CD4-positive, alpha-beta T cell treated with Interleukin-6 at 100 ng/mL for 8 hours (primary cell): ENCODE measurements around the gene ZIC3.
"Not testable (repeated sequence)": the region's sequence is repeated elsewhere in the genome, so short reads cannot be mapped to it uniquely, and the experiment has no call there.

Source experiments
- DNase-seq: peaks from one replicate; pipeline ENCODE4 v3.0.0-alpha.2; 2020; ENCODE audit warnings: mixed read lengths, low spot score

The ZIC3 gene

DNA sequence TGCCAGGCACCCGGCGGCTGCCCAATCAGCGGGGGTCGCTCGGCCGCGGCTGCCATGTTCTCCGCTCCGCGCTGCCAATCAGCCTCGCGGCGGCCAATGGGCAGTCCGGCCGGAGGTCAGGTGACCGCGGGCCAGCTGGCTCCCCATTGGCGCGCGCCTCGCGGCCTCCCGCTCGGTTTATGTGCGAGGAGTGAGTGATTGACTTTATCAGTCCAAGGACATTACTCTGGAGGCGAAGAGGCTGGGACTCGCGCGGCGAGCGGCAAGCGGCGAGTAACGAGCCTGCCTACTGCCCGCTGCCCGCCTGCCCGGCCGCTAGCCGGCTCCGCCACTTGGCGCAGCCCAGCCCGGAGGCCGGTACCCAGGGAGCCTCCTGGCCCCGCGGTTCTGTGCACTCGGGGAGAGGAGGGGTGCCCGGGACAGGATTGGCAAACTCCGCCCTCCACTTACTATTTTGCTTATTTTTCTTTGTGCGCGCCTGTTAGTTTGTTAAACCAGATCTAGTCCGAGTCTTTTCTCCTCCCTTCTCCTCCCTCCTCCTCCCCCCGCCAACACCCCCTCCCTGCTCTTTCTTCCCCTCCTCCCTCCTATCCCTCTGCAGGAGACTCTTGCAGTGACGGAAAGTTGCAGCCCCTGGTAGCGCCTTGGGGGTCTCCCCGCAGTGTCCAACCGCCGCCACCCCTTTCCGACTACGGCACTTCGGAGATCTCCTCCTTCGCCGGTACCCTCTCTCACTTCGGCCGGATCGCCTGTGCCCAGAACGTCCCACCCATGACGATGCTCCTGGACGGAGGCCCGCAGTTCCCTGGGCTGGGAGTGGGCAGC lies at the start of gene ZIC3:
Gene ZIC3 (plus strand): TSS at position 207 of the 825 bp plus-strand sequence. CDS start 565 bp downstream, at position 772.
- no peak for DNase-seq

DNA sequence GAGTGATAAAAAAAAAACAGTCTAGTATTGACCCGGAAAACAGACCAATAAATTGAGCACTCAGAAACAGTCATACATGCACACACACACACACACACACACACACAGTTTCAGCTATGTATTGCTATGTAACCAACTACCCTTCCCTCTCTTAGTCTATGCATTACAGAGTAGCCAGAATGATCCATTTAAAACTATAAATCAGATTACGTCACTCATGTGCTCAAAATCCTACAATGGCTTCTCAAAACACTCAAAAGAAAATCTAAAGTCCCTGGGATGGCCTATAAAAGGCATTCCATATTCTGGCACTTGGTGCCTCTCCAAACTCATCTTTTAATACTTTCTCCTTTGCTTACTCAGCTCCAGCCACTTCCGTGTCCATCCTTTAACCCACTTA lies 46.5 kb upstream of the ZIC3 start:
- DNase-seq = no peak

DNA sequence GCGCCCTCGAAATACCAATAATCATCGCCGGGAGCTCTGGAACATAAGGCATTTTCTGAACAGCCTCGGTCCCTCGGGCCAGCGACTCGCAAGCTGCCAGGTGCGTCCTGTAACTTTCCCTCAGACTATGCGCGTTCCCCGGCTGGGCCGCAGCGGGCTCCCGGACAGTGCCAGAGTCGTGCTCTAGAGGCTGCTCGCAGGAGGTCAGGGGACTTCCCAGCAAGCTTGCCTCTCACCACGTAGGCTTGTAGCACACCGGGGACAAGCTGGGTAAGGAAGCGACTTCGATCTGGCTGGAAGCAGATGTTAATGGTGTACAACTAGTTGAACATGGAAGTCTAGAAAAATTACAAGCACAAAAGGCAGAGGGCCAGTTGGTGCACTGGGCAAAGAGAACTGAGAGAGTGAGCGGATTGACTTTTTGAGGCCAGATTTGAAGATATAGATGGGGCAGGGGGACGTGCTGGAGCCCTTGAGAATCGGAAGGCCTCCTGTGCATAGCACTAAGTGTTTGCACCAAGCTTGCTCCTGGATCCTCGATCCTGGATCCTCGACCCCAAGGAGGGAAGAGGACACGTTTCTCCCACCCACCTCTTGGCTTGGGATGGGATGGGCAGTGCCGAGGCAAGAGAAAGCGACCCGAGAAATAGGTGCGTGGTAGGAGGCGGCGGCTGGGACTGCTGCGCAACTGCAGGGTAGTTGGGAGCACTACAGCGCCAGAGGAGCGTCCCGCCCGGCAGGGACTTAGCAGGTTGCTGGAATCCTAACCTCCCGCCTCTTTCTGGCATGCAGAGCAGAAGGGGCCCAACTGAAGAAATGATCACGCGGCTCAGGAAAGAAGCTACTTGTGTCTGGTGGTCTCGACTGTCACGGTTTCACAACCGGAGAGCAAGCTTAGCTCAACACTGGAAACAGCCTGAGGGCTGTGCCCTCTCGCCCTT lies 19.9 kb upstream of the ZIC3 start:
- no peak for DNase-seq

DNA sequence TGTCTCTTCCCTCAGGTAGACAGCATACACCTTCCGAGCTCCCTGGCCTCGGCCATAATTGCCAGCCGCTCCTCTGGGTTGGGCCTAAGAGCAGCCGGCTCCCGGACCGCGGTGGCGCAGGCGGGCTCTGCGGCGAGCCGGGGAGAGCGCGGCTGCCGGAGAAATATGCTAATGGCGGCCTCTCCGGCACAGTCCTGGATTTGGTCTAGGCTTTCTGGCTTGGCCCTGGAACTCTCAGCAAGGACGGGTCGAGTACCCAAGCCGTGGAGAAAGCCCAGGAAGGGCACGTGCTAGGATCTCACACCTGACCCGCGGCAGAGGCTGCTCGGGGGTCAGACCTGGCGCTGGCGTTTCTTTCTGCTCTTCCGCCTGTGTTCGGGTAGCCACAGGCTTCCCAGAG lies 18.6 kb upstream of the ZIC3 start:
- DNase-seq = no peak

DNA sequence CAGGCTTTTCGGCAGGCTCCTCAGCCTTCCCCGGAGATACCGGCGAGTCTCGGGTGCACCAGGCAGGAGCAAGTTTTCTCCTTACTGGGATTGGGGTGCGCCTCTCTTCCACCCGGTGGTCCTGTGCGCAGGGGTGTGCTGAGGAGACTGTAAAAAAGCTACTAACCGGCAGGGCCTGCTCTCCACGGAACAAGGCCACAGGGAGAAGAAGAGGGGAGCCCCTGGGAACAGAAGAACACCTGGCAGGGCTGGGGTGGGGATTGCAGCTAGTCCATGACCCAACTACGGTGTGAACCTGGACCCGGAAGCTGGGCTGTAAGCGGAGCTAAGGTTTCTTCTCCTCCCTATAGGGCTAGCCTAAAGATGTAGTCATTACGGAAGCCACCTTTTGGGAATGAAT lies 17.7 kb upstream of the ZIC3 start:
- no peak for DNase-seq

DNA sequence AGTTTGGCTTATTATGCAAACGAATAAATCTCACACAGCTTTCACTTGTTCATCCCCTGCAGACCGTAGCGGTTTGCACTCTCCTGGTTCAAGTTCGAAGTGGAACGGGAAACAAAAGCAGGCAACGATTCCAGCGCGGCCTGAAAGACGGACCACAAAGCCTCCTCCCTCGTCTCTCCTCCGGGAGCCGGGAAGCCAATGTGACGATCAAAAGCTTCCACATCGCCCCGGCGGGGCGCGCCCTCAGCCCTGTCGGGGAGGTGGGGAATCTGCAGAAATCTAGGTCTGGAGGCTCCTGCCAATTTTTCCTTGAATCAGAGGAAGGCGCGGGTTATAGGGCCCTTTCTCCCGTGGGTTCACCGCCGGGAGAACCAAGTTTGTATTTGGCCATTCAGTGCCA lies 16.9 kb upstream of the ZIC3 start:
- no peak for DNase-seq

DNA sequence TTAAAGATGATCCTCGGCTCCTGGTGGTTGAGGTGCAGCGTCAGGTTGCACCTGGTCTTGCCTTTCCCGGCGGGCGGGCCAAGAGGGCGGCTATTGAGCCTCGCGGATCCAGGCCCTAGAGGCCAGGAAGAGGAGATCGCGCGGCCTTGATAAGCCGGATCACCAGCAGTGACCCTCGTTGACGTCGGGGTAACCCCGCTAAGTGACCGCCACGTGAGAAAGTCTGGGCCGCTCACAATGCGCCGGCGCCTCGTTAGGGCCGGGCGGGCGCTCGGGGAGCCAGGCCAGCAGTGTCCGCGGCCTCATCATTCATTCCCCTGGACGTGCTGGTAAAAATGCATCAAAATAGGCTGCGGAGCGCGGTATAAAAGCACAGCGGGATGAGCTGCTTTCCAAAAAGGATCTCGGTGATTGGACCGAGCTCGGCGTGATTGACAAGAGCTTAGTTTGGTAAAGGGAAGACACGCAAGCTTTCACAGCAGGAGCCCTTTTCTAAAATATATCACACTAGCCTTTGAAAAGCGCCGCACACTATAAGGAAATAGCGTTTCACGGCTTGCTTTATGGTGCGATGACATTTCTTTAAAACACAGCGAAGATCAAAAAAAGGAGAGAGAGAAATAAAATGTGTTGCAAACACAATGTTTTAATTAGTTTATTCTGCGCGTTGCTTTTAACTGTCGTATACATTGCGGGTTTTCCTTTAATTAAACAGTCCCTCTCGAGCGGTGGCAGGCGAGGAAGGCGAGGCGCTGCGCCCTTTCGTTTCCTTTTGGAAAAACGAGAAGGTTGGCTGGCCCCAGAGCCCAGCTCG lies 15.9 kb upstream of the ZIC3 start:
- no peak for DNase-seq

DNA sequence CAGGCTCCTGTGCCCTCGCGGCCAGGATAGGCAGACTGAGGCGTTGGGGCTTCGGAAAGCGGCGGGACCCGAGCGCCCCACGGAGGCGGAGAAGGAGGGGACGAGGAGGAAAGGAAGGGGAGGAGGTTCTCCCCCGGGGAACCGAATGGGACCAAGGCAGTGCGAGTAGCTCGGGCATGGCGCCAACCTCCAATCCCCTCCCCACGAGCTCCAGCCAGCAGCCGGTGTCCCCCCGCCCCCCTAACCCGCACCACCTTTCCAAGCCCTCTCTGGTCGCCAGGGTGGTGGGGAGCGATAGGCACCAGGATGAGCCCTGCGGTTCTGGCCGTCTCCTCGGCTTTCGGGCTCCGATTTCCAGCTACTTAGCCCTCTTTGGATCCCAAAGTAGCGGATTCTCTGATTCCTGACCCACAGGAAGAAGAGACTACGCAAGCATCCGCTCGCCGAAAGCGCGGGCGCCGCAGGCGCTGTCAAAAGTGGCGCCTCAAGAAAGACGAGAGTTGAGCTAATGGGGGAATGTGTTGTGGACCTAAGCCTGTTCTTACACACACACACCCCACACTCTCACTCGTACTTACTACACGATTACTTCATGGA lies 15.2 kb upstream of the ZIC3 start:
- DNase-seq = no peak

DNA sequence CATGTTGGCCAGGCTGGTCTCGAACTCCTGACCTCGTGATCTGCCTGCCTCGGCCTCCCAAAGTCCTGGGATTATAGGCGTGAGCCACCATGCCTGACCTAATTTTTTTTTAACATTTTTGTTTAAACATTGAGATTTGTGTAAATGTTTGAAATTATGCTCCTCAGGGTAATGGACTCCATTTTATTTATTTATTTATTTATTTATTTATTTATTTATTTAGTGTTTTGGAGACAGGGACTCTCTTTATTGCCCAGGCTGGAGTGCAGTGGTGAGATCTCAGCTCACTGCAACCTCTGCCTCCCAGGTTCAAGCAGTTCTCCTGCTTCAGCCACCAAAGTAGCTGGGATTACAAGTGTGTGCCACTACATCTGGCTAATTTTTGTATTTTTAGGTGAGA lies 13.8 kb upstream of the ZIC3 start:
- DNase-seq = not testable (repeated sequence)

DNA sequence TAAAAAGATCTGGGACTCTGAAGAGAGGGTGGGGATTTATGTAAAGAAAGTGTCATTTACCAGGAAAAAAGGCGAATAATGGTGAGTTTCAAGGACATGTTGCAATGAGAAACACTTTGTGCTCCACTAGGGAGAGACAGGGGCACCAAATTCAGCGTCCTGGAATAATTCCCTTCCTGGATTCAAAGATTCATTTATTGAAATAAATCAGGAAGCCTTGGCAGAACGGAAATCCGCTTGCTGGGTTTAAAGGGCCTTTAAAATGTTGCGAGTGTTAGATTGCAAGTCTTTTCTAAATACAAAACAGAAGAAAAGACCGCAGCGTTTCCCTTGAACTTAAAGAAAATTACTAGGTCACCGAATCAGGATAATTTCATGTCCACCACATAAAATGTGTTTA lies 3.8 kb upstream of the ZIC3 start:
- DNase-seq = no peak

DNA sequence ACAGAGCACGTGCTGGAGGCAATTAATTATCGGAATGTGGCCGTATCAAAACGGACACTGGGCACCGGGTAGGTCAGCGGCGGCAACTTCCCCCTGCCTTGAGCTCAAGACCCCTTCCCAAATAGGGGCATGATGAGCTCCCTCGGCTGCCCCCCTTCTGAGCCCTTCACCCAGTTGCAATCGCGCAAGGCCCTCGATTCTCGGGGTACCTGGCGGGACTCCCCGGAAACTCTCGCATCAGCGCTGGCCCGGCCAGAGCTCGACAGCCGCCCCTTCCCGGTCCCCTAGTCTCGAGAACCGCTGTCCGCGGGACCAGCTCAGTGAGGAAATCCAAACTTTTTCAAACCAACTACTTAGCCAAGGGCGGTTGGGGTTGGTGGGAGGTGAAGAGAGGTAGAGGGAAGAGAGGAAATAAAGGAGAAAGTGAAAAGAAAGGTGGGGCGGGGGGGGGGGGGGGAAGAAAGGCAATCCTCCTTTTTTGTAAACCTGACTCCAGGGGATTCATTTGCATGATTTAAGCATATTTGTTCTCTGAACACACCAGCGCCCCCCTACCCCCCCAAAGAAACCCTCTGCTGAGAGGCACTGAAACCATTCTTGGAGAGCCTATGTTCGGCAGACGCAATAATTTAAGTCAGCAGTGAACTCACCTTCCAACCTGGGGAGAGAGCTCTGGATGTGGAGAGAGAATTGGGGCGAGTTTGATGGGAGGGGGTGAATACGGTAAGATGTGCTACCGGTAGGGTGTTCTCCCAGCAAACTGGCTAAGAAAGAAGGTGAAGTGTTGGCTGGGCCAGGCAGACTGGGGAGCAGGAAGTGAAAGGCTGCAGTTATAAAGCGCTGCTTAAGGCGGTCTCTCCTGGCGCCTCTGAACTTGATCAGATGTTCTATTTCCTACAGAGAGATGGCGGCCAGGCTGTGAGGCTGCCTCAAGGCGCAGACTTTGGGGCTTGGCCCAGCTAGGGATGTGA lies 2.0 kb upstream of the ZIC3 start:
- no peak for DNase-seq

DNA sequence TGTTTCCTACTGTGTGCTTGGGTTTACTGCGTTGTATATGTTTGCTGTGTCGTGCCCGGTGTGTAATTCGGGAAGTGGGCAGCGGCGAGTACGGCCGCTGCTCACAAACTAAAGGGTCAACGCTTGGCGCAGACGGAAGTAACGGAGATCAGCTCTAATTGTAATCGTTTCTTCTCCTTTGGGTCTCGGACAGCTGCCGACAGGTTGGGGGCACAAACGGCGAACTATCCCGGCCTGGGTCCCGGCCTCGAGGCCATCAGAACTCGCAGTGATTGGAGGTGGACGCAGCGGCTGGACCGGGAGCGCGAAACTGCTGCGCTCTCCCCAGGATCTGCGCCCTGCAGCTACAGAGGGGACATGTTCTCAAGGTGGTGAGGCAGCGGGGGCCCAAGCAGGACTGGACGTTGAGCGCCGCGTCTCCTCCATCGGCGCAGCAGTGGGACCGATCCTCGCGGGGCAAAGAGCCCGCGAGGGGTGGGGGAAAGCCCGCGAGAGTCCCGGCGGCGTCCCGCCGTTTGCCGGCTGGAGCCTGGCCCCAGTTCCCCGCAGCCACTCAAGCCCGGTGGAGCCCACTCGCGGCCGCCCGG lies 516 bp upstream of the ZIC3 start:
- DNase-seq = no peak

DNA sequence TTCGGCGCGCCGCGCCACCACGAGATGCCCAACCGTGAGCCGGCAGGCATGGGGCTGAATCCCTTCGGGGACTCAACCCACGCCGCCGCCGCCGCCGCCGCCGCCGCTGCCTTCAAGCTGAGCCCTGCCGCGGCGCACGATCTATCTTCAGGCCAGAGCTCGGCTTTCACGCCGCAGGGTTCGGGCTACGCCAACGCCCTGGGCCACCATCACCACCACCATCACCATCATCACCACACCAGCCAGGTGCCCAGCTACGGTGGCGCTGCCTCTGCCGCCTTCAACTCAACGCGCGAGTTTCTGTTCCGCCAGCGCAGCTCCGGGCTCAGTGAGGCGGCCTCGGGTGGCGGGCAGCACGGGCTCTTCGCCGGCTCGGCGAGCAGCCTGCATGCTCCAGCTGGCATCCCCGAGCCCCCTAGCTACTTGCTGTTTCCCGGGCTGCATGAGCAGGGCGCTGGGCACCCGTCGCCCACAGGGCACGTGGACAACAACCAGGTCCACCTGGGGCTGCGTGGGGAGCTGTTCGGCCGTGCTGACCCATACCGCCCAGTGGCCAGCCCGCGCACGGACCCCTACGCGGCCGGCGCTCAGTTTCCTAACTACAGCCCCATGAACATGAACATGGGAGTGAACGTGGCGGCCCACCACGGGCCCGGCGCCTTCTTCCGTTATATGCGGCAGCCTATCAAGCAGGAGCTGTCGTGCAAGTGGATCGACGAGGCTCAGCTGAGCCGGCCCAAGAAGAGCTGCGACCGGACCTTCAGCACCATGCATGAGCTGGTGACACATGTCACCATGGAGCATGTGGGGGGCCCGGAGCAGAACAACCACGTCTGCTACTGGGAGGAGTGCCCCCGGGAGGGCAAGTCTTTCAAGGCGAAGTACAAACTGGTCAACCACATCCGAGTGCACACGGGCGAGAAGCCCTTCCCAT lies 1.1 kb downstream of the ZIC3 start:
- no peak for DNase-seq

DNA sequence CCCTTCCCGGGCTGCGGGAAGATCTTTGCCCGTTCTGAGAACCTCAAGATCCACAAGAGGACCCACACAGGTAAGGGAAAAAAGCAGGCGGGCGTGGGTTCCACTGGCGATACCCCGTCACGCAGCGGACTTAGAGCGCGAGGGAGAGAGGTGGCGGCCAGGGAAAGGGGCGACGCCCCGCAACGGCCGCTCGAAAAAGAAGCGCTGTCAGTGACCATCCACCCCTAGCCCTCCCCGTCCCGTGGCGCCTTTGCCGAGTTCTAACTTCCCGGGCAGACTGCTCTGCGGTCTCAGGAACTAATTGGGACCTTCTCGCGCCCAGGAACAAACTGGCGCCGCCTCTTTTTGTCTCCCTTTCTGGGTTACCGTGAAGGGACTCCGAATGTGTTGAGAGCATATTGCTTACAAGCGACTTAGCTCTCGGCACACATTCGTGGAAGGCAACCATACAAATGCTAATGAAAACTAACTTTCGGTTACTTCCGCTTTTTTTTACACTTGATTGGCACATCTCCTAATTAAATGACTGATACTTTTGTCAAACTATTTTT lies 1.8 kb downstream of the ZIC3 start:
- DNase-seq = no peak

DNA sequence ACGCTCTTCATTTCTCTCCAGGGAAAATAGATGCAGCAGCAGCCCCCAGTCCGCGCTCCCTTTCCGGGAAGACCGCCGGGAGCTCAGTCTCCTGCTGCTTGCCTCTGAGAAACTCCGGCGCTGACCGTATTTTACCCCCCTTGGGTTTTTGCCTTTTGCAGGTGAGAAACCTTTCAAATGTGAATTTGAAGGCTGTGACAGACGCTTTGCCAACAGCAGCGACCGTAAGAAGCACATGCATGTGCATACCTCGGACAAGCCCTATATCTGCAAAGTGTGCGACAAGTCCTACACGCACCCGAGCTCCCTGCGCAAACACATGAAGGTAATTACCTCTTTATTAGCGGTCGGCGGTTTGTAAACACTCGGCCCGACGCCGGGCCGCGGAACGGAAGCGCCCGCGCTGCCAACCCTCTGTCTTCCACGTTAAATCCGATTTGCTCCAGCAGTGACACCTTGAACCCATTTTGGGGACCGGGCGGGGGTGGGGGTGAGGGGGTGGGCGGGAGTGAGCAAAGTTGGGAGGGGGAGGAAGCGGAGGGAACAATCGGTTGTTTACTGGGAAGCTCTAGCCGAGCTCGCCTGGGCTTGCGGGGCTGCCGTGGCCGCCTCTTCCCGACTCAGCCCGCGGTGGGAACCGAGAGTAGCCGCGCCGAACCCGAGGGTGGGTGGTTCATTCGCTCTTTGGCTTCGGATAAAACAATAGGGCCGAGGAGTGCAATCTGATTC lies 3.0 kb downstream of the ZIC3 start:
- DNase-seq = no peak

DNA sequence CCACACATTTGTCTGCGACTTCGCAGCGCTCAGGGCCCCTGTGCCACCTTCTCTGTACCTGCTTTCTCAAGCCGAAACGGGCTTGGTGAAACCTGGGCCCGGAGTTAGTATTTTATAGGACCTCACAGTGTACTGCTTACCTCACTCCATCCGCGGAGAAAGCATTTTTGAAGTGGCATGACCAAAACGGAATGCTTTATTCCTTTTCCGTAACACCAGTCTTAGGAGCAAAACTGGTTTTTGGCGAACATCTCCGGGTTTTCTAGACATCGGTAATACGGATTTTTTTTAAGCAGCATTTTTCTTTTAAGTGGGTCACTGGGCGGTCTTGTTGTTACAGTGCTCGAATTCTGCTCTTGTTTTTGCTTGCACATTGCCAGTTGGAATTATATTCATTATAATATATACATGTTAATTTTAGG lies 3.6 kb downstream of the ZIC3 start:
- DNase-seq = no peak

DNA sequence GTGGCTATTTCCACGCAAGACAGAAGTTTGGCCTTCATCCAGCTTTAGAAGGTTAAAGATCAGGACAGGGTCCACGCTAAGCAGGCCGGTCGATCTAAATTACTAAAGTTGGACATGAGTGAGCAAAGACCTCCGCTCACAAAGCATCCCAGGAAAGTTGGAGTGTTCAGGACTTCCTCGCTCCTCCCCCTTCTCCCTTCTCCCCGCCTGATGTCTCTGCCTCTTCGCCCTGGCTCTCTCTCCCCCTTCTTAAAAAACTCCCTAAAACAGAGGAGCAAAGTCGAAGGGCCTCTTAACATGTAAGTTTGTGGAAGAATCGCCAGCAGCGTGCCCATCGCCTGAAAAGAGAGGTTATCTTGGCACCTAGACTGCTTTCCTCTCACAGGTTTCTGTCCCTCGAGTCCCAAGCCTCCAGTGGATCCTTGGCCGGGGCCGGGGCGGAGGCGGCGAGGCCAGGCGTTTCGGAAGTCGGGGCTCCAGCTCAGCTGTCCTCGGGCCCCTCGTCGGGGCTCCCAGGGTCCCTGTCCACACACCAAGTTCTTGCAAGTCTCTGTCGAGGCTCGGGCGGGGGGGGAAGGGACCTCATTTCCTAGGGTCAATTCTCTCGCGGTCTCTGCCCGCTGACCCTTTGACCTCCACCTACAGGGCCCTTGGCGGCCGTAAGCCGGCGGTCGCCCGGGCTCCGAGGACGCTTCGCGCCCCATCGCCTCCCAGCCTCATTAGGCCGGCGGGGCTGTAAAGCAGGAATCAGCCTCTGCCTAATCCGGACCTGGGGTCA lies 7.6 kb downstream of the ZIC3 start:
- DNase-seq = no peak
